Left lung (tissue), 10 donors: ENCODE measurements around the gene ACTN2. TPM values are rescaled to one million over a fixed set of nuclear protein-coding genes. Genes with fewer than 3 reads are reported as not detected.

Experiments used
- ATAC-seq: fragments of 200-7000 bp; cut with Tn5 transposase; one replicate; pipeline ENCODE4 v1.9.1; 2020; ENCODE audit warnings: moderate library complexity
- DNase-seq, 4 donors: peaks; one replicate each; pipeline ENCODE4 v3.0.0-alpha.2; 2013 to 2020
- H3K27ac ChIP-seq, 2 donors: fragments of 200-600 bp; sonication (generic) in 1 of 2; one replicate each; pipeline versions ENCODE4 v1.5.0 to v1.8.0; 2020 to 2021
- H3K27me3 ChIP-seq, 2 donors: fragments of 200-600 bp; sonication (generic) in 1 of 2; one replicate each; pipeline versions ENCODE4 v1.5.0 to v1.8.0; 2020 to 2021
- H3K36me3 ChIP-seq, 2 donors: fragments of 200-600 bp; sonication (generic) in 1 of 2; one replicate each; pipeline versions ENCODE4 v1.5.0 to v1.8.0; 2020 to 2021
- H3K4me1 ChIP-seq, 2 donors: fragments of 200-600 bp; one replicate each; pipeline ENCODE4 v1.8.0; 2021
- H3K4me3 ChIP-seq, 2 donors: fragments of 200-600 bp; sonication (generic) in 1 of 2; one replicate each; pipeline versions ENCODE4 v1.5.0 to v1.8.0; 2020 to 2021; ENCODE audit warnings: mild to moderate bottlenecking in 1 of 2
- H3K9me3 ChIP-seq, 2 donors: fragments of 200-600 bp; sonication (generic) in 1 of 2; one replicate each; pipeline versions ENCODE4 v1.5.0 to v1.8.0; 2020 to 2021
- CTCF ChIP-seq, 2 donors: fragments of 200-600 bp; sonication (generic) in 1 of 2; IDR thresholded peaks; one replicate each; pipeline versions ENCODE4 v1.5.0 to v1.8.0; 2021; ENCODE audit warnings: antibody characterized with exemption in 2 of 2
- intact Hi-C, 2 donors: fragments of 100-400 bp; cut with DNase I; formaldehyde crosslinking; loops; one replicate each; pipeline versions ENCODE4 v1.11.2 to v1.14.2; 2022
- polyA plus RNA-seq, 6 donors: library from polyadenylated mRNA; unstranded; fragments of 120-200 nt; gene quantifications; one replicate each; pipeline ENCODE4 v1.2.1, GENCODE V29; 2013; ENCODE audit not compliant: insufficient read length in 6 of 6
- total RNA-seq, 2 donors: library from RNA; stranded (reverse); fragmentation: NEBNext Ultra II Directional; extraction: Animal tissue kit (Norgen Biotek cat#: 25700); gene quantifications; one replicate each; pipeline ENCODE4 v1.2.1, GENCODE V29; 2021
- donor health status: DM: no; HTN: yes; CAD: no.
- donor health status: DM: no; HTN: no; CAD: no.

Gene ACTN2
- total and polyA plus RNA-seq, 8 donors = 1.3 to 4.0 (median 2.5) TPM

GRCh38 chr1:236681219-236681618 is 5.1 kb upstream of the ACTN2 start:
- no peaks in the 10 kb centered on the region for H3K4me1 ChIP-seq
- no peak overlapping the region for H3K4me3 ChIP-seq
- TF ChIP-seq CTCF (IDR thresholded peaks at IDR 0.05) = no peak
- DNase-seq (no peak), ATAC-seq (no peak)
- H3K27me3 ChIP-seq = peaks cover 0 to 13% of the 10 kb centered on the region in 2 donors
- no peaks in the 10 kb centered on the region for H3K36me3 ChIP-seq
- intact Hi-C loops = no loop called here
- no peak overlapping the region for H3K27ac ChIP-seq
- H3K9me3 ChIP-seq = no peaks in the 10 kb centered on the region

- intact Hi-C loops = no loop called here
- ATAC-seq (no peak), DNase-seq (no peak)
- no peak for TF ChIP-seq CTCF (IDR thresholded peaks at IDR 0.05)
- Histone ChIP-seq H3K4me1 (peaks cover 6 to 7% of the 10 kb centered on the region in 2 donors), H3K27me3 (peaks cover 16 to 53% of the 10 kb centered on the region in 2 donors), H3K4me3 (no peak overlapping the region), H3K27ac (no peak overlapping the region), H3K9me3 (no peaks in the 10 kb centered on the region), H3K36me3 (no peaks in the 10 kb centered on the region)
These were observed 938 bp upstream of the ACTN2 start for GRCh38 chr1:236685205-236685916.

- TF ChIP-seq CTCF (IDR thresholded peaks at IDR 0.05) = no peak
- Histone ChIP-seq H3K27me3 (peaks cover 16 to 65% of the 10 kb centered on the region in 2 donors), H3K9me3 (no peaks in the 10 kb centered on the region), H3K4me3 (peak overlapping the region; percentile 31 to 39), H3K4me1 (peaks cover 6 to 7% of the 10 kb centered on the region in 2 donors), H3K36me3 (no peaks in the 10 kb centered on the region), H3K27ac (no peak overlapping the region)
- ATAC-seq (peak; percentile 18), DNase-seq (peak in 1 of 4 donors; percentile 74)
- intact Hi-C loops = no loop called here
These were observed 489 bp downstream of the ACTN2 start for GRCh38 chr1:236686815-236687160.

- ATAC-seq = no peak
- H3K27me3 ChIP-seq = peaks cover 16 to 70% of the 10 kb centered on the region in 2 donors
- peaks cover 6 to 7% of the 10 kb centered on the region in 2 donors for H3K4me1 ChIP-seq
- no peaks in the 10 kb centered on the region for H3K9me3 ChIP-seq
- no peak for DNase-seq
- no peak overlapping the region for H3K27ac ChIP-seq
- no peaks in the 10 kb centered on the region for H3K36me3 ChIP-seq
- no peak for TF ChIP-seq CTCF (IDR thresholded peaks at IDR 0.05)
- intact Hi-C loops = no loop called here
- H3K4me3 ChIP-seq = no peak overlapping the region
These were observed 974 bp downstream of the ACTN2 start for GRCh38 chr1:236687273-236687672.

GRCh38 chr1:236688705-236689104 is 2.4 kb downstream of the ACTN2 start:
- TF ChIP-seq CTCF (IDR thresholded peaks at IDR 0.05) = no peak
- H3K27me3 ChIP-seq = peaks cover 16 to 73% of the 10 kb centered on the region in 2 donors
- intact Hi-C loops = no loop called here
- H3K9me3 ChIP-seq = no peaks in the 10 kb centered on the region
- no peak overlapping the region for H3K27ac ChIP-seq
- no peak for DNase-seq
- H3K36me3 ChIP-seq = no peaks in the 10 kb centered on the region
- H3K4me3 ChIP-seq = no peak overlapping the region
- no peak for ATAC-seq
- H3K4me1 ChIP-seq = peaks cover 6 to 7% of the 10 kb centered on the region in 2 donors
